ENCODE data around the gene GNG12. TPM values are rescaled to one million over a fixed set of nuclear protein-coding genes. Genes with fewer than 3 reads are reported as not detected.

GNG12 gene
- total RNA-seq, 2 donors from 2014 or later = 146 to 162 TPM

DNA sequence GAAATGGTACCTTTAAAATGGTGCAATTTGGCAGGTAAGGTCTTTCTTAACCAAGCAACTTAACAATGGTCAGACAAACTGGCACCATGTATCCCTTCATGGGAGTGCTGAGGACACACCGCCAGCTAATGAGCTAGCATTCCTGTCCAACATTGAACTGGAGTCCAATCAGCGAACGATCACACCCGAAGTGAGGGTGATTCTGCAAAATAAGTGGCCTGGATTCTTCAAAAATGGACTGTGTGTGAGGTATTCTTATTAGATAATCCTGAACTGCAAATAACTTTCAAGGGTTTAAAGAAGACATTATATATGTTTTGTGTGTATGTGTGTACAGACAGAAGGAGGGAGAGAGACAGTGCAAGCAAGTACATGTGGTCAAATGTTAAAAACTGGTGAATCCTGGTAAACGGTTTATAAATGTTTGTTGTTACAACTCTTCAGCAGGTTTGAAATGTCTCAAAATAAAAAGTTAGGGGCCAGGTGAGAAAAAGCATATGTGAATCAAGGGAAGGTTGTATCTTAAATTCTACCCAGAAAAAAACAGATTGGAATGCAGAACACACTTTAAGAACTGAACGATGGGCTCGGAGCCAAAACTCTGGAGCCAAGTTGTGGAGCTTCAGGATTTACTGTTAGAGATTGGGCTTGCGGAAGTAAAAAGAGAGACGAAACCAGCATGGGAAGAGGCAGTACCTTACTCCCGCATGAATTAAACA lies 127.4 kb downstream of the GNG12 start:
- no peak for ATAC-seq
- no peak for DNase-seq

DNA sequence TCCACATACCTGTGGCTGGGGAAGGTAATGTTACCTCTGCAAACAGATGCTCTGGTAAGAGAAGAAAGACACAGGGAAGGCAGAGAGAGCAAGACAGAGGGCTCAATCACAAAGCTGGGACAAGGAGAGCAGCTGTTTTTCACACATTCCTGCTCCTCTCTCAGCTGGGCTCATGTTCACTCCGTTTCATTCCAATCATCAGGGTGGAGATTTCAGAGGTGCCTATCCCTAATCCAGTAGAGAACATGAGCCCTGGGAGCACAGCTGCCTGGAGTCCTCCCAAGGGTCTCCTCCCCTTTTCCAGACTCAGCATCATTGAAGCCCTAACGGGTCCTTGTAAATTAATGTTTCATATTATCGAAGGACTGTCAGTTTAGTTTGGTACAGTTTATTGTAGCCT lies 128.9 kb downstream of the GNG12 start:
- DNase-seq (no peak), ATAC-seq (no peak)
- intact Hi-C loops (cut with DNase I, micrococcal nuclease) = no loop called here

More for the DNA sequence above, 127.4 kb downstream of the GNG12 start:
- intact Hi-C loops (cut with DNase I, micrococcal nuclease) = no loop called here

DNA sequence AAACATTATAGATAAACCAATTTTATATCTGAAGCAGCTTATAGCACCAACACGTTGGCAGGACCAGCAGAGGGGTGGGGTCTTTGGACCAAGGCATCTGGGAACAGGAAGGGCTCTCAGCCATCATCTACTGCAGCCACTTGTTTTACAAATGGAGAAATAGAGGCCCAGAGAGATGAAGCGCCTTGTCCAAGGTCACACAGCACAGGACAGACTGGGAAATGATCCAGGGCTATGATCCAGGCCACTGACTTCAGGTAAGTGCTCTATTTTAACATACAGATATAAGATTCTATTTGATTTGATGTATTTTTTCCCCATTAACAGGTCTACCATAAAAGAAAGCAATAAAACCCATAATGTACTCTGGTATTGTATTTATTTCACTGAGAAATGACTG lies 131.4 kb downstream of the GNG12 start:
- intact Hi-C loops (cut with DNase I, micrococcal nuclease) = no loop called here

DNA sequence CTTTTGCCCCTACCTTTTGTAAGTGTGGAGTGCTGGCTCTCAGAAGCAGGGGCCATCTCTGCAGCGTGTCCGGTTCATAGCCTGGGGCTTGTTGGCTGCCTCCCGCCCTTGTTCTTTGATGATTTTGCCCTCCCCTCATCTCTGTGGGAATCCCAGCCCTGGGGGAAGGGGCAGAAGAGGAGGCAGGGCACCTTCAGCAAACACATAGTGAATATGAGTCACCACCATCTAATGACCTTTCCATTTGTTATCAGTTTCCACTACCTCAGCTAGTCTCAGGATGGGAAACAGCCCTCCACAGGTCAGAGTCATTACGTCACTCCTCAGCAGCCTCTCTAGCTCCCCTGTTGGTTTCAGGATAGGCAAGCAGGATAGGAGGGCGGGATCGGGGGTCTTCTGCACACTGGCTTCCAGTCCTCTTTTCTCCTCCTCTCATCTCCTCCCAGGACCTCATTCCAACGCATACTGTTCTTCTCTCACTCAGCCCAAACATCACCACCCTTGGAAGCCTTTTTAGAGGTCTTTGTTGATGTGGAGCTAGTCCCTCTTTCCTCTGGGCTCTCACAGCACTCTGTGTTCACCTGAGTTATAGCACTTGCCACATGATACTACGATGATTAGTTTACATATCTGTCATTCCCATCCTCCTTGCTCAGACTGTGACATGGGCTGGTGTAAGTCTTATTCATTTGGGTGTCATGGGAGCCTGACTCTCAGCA lies 132.4 kb downstream of the GNG12 start:
- intact Hi-C loops (cut with DNase I, micrococcal nuclease) = no loop called here
- no peak for DNase-seq
- peak; percentile 50 for ATAC-seq

More for the DNA sequence above, 131.4 kb downstream of the GNG12 start:
- no peak for ATAC-seq
- DNase-seq = no peak

DNA sequence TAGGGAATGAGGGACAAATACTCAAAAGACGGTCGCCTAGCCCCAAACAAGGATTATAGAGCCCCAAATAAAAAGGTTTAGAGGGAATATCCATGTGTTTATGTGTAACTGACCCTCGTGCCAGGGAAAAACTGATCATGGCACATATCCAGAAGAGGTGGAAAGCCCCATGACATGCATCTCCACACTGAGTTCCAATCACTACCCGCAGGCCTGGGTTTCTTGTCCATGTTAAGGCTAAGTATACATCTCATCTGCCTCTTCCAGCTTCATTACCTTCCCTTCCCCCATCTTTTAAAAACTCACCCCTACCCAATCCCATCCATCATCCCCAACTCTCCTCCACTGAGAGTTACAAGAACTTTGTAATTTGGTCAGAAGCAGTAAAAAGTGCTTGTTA lies 133.0 kb downstream of the GNG12 start:
- ATAC-seq (no peak), DNase-seq (no peak)
- intact Hi-C loops (cut with DNase I, micrococcal nuclease) = no loop called here

DNA sequence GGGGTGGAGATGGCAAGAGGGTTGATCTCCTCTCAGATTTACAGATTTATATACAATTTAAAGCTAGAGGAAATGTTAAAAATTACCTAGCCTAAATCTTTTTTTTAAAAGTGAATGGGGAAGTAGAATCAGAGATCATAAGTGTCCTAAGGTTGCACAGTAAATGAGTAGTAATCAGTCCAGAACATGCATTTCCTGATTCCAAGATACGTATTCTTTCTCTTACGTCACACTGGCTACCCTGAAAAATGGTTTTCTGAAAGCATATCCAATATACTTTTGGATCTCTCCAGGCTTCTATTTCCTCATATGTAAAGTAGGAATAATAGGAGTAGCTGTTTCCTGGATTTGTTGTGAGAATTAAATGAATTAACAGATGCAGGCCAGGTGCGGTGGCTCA lies 136.6 kb downstream of the GNG12 start:
- intact Hi-C loops (cut with DNase I, micrococcal nuclease) = no loop called here
- DNase-seq (no peak), ATAC-seq (peak; percentile 28)

DNA sequence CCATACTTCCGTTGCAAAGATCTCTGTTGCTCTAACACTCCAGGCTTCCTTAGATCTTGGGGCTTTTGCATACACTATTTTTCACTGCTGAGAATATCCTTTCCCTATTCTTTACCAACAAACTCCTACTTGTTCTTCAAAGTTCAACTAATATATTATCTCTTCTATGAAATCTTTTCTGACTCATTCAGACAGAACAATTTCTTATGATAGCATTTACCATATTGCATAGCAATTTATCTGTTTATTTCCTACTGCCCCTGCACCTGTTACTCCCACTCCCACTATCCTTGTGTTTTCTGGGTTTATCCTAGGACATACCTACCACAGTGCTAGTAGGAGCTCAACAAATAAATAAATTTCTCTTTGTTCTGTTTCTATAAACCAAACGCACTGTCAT lies 137.3 kb downstream of the GNG12 start:
- intact Hi-C loops (cut with DNase I, micrococcal nuclease) = no loop called here
- DNase-seq (no peak), ATAC-seq (no peak)

DNA sequence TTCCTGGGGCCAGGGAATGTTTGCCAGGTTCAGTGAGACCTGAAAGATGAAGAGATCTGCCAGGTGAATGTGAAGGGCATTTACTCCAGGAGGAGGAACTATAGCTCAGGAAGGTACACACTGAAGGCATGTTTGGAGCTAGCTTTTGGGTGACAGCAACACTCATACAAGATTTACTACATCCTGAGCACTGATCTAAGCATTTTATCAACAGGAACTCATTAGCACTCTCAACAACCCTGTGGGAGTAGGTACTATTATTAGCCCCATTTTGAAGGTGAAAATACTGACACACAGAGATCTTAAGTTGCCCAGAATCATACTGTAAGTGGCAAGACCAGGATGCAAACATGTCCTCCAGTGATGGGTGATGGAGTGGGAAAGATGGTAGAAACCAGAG lies 141.6 kb downstream of the GNG12 start:
- ATAC-seq = no peak
- intact Hi-C loops (cut with DNase I, micrococcal nuclease) = no loop called here

DNA sequence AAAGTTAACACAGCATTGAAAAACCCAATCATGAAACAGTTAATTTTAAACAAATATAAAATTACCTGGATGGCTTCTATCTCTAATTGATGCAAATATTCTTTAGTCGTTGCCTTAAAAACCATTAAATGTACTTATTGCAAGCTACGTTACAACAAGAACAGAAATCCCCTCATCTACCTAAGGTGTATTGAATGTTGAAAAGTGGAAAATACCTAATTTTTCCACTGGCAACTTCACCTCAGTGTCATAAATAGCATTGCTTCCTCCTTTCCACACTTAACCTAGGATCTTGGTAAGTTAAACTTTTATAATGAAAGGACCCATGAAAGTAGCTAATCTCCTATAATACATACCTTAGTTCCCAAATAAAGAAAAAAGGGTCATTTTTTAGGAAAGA lies 142.9 kb downstream of the GNG12 start:
- DNase-seq (no peak), ATAC-seq (no peak)
- intact Hi-C loops (cut with DNase I, micrococcal nuclease) = no loop called here

More for the DNA sequence above, 141.6 kb downstream of the GNG12 start:
- no peak for DNase-seq

DNA sequence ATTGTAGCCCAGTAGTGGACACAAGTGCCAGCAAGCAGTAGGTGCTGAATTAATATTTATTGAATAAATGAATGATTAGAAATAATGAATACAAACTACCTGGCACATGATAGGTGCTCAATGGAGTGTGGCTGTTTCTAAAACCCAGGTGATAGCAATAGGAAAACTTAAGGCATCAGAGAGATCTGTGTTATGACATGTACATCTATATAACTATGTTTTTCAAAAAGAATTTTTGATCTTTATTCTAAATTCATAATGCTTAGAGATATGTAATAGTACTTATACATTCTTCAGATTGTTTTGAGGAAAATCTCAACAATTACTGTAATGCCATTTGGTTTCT lies 143.3 kb downstream of the GNG12 start:
- DNase-seq (no peak), ATAC-seq (no peak)
- intact Hi-C loops (cut with DNase I, micrococcal nuclease) = no loop called here

DNA sequence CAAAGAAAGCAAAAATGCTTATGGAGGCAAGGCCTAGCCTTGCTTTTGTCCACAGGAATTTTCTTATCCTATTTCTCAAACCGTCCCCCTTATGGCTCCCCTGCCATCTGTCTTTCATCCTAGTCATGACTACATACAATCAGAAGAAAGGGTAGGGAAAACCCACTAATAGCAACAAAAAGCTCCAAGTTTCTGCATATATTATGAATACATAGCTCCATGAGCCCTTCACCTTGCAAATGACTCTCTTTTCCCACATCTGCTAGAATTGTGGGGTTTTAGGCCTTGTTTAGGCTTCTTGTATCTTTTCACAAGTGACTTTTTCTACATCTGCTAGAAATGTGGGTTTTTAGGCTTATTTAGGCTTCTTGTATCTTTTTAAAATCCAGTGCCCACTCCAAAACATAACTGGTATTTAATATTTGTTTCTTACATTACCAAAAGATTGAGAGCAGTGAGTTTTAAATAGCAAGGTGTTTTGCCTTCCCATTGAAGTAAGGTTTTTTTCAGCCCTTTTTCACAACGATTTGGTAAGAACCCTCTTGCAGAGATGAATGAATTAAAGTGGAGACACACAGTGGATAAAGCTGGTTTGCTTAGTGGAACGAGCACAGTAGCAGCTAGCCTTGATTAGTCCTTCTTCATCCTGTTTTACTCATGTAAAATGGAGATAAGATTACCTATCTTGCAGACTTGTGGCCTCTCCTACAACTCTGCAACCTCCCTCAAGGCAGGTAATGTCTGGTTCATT lies 143.8 kb downstream of the GNG12 start:
- ATAC-seq (no peak), DNase-seq (no peak)
- intact Hi-C loops (cut with DNase I, micrococcal nuclease) = loop anchor here in 1 of 2 donors (5.0 kb wide), 1 partner anchor 73 kb away; no protein-coding TSS in a partner anchor

DNA sequence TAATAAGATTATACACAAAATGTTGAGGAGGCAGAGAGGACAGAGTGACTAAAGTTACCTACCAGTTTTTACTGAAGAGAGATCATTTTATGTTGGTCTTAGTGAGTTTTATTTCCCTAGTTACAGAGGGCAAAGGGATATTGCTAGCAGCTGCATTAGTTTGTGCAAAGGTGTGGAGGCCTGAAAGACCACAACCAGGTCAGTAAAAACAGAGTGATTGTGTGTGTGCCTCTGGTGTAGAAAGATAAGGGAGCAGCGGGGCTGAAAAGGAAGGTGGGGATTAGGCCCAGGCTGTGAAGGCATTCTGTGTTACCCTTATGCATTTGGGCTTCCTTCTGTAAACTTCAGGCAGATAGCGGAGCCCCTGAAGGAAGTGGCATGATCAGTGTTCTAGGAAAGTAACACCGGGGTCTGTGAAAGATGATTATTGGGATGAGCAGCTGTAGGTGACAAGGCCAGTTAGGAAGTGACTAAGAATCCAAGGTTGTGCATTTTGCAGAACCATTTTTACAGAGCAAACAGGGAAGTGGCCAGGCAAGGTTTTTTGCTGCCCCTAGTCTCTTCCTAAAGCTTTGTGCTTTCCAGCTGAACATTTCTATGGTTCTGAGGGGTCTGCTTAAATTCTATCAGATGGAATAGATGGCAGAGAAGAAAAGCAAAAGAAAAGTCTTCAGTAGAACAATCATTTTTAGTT lies 144.6 kb downstream of the GNG12 start:
- intact Hi-C loops (cut with DNase I, micrococcal nuclease) = loop anchor here in 1 of 2 donors (5.0 kb wide), 1 partner anchor 74 kb away; no protein-coding TSS in a partner anchor
- DNase-seq (no peak), ATAC-seq (no peak)

DNA sequence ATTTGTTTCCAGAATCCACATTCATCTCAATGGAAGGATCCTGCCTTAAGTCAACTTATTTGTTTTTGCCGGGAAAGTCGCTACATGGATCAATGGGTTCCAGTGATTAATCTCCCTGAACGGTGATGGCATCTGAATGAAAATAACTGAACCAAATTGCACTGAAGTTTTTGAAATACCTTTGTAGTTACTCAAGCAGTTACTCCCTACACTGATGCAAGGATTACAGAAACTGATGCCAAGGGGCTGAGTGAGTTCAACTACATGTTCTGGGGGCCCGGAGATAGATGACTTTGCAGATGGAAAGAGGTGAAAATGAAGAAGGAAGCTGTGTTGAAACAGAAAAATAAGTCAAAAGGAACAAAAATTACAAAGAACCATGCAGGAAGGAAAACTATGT lies 145.6 kb downstream of the GNG12 start:
- no peak for ATAC-seq
- no peak for DNase-seq
- intact Hi-C loops (cut with DNase I, micrococcal nuclease) = loop anchor here in 1 of 2 donors (5.0 kb wide), 1 partner anchor 75 kb away; no protein-coding TSS in a partner anchor

DNA sequence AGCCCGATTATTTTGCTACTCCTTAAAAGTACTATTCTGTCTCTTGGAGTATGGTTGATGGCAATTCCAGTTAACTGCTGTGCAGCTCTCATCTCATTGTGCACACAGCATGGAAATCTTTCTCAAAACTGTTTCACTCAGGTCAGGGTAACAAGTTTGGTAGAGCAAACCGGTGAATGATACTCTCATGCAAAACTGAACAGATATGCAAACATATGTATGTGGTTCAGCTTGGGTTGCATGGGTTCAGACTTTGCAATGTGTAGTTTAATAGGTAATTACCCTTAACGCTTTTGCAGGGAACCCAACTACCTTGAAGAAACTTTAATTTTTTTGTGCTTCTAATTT lies 146.1 kb downstream of the GNG12 start:
- DNase-seq (no peak), ATAC-seq (no peak)
- intact Hi-C loops (cut with DNase I, micrococcal nuclease) = loop anchor here in 1 of 2 donors (5.0 kb wide), 1 partner anchor 75 kb away; no protein-coding TSS in a partner anchor

DNA sequence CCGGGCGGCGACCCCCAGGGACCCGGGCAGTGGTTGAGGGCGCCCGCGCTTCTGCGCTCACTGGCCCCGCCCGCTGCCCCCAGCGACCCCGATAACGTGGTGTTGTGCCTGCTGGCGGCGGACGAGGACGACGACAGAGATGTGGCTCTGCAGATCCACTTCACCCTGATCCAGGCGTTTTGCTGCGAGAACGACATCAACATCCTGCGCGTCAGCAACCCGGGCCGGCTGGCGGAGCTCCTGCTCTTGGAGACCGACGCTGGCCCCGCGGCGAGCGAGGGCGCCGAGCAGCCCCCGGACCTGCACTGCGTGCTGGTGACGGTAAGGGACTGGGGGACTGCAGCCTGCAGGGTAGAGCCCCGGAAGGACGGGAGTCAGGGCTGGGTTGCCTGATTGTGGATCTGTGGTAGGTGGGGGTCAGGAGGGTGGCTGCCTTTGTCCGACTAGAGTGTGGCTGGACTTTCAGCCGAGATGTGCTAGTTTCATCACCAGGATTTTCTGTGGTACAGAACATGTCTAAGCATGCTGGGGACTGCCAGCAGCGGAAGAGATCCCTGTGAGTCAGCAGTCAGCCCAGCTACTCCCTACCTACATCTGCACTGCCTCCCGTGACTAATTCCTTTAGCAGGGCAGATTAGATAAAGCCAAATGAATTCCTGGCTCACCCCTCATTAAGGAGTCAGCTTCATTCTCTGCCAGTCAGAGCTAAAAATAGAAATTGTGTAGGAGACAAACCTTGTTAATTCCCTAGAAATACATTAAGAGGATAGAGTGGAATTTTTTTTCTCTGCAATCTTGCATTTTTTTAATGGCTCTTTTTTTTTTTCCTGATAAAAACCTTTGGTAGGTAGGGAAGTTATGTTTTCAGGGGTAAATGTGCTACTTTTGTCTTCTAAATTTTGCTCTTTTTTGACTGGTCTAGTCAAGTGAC lies 146.7 kb downstream of the GNG12 start:
- peak; percentile 52 for ATAC-seq
- DNase-seq = peak; percentile 77 to 85
- intact Hi-C loops (cut with DNase I, micrococcal nuclease) = loop anchor here in 1 of 2 donors (5.0 kb wide), 1 partner anchor 76 kb away; no protein-coding TSS in a partner anchor

DNA sequence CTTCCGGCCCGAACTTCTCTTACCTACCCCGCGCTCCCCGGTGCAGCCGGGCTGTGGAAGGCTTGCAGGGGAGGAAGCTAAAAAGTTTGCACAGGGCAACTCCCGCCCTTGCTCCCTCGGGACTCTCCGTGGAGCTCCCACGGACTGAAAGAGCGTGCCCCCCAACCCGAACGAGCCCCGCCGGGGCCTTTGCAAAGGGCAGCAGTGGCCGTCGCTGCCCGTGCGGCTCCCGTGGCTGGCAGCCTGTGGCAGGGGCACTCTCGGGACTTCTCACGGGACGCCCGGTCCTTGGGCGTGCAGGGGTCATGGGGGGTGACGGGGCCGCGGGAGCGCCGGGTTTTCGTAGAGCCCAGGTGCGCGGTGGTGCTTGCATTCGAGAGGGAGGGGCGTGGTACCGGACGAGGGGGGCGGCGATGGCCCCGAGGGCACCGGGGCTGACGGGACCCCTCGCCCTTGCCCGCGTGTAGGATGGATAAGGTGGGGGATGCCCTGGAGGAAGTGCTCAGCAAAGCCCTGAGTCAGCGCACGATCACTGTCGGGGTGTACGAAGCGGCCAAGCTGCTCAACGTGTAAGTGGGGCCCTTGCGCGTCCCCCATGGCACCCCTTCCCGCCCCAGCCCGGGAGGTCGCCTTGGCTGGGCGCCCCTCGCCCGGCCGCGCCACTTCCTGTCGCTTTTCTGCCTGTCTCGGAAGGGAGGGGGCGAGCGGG lies 147.6 kb downstream of the GNG12 start:
- DNase-seq (peak; percentile 70 to 71), ATAC-seq (peak; percentile 35)
- intact Hi-C loops (cut with DNase I, micrococcal nuclease) = loop anchor here in 1 of 2 donors (5.0 kb wide), 1 partner anchor 77 kb away; no protein-coding TSS in a partner anchor

DNA sequence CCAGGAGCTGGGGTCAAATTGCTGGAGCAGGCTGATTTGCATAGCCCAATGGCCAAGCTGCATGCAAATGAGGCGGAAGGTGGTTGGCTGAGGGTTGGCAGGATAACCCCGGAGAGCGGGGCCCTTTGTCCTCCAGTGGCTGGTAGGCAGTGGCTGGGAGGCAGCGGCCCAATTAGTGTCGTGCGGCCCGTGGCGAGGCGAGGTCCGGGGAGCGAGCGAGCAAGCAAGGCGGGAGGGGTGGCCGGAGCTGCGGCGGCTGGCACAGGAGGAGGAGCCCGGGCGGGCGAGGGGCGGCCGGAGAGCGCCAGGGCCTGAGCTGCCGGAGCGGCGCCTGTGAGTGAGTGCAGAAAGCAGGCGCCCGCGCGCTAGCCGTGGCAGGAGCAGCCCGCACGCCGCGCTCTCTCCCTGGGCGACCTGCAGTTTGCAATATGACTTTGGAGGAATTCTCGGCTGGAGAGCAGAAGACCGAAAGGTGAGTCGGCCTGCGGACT lies 148.2 kb downstream of the GNG12 start, which contains the start of gene GADD45A:
Gene GADD45A (plus strand): TSS at position 135 of the 491 bp plus-strand sequence. CDS start 294 bp downstream, at position 429.
- DNase-seq = peak; percentile 97 to 100
- intact Hi-C loops (cut with DNase I, micrococcal nuclease) = loop anchor here in 1 of 2 donors (5.0 kb wide), 1 partner anchor 77 kb away; no protein-coding TSS in a partner anchor
- peak; percentile 82 for ATAC-seq

Measured in left colon (tissue), 2 donors.